Fibroblast of lung (primary cell): Measurements from ENCODE around the gene TBC1D22A. TPM values are rescaled to one million over a fixed set of nuclear protein-coding genes. Genes with fewer than 3 reads are reported as not detected.

Source experiments
- DNase-seq, 2 donors: peaks; one replicate each; pipeline versions ENCODE4 v3.0.0 to v3.0.0-alpha.2; 2010; ENCODE audit warnings: low read depth in 2 of 2
- H2AFZ ChIP-seq: 2 replicates; pipeline ENCODE4 v1.5.1; 2012; ENCODE audit warnings: low read length, control low read depth, inconsistent platforms
- H3K27ac ChIP-seq: 2 replicates; pipeline ENCODE4 v1.5.1; 2011; ENCODE audit warnings: low read length, control low read depth; ENCODE audit not compliant: insufficient read depth
- H3K27me3 ChIP-seq: 2 replicates; pipeline ENCODE4 v1.5.1; 2011; ENCODE audit warnings: mild to moderate bottlenecking, low read length; ENCODE audit not compliant: control insufficient read depth, insufficient read depth
- H3K36me3 ChIP-seq: 2 replicates; pipeline ENCODE4 v1.5.1; 2011; ENCODE audit warnings: low read length; ENCODE audit not compliant: control insufficient read depth, insufficient read depth
- H3K4me1 ChIP-seq: 2 replicates; pipeline ENCODE4 v1.5.1; 2011; ENCODE audit warnings: low read length; ENCODE audit not compliant: control insufficient read depth, insufficient read depth; ENCODE audit errors: extremely low read depth
- H3K4me2 ChIP-seq: 2 replicates; pipeline ENCODE4 v1.5.1; 2011; ENCODE audit warnings: low read length, control low read depth; ENCODE audit not compliant: insufficient read depth; ENCODE audit errors: extremely low read depth
- H3K4me3 ChIP-seq, 4 experiments: fragments of 200-600 bp in 1 of 4; sonication (generic) in 1 of 4; replicated peaks in 1 of 4; 2 replicates each; pipeline ENCODE4 v1.5.1; 2011 to 2016; ENCODE audit warnings: low read length in 4 of 4, low read depth in 3 of 4, mild to moderate bottlenecking in 3 of 4, control low read depth in 2 of 4, inconsistent platforms in 1 of 4, mixed read lengths in 1 of 4; ENCODE audit not compliant: insufficient read depth in 1 of 4; ENCODE audit errors: control extremely low read depth in 1 of 4
- H3K79me2 ChIP-seq: 2 replicates; pipeline ENCODE4 v1.5.1; 2012; ENCODE audit warnings: mild to moderate bottlenecking, low read length, inconsistent platforms; ENCODE audit not compliant: control insufficient read depth, insufficient read depth
- H3K9ac ChIP-seq: 2 replicates; pipeline ENCODE4 v1.5.1; 2011; ENCODE audit warnings: mild to moderate bottlenecking, low read length, control low read depth; ENCODE audit not compliant: insufficient read depth
- H3K9me3 ChIP-seq: 2 replicates; pipeline ENCODE4 v1.5.1; 2012; ENCODE audit warnings: low read depth, low read length; ENCODE audit not compliant: control insufficient read depth, insufficient read depth
- H4K20me1 ChIP-seq: 2 replicates; pipeline ENCODE4 v1.5.1; 2011; ENCODE audit warnings: low read length; ENCODE audit not compliant: control insufficient read depth, insufficient read depth; ENCODE audit errors: extremely low read depth
- EZH2 ChIP-seq: IDR thresholded peaks from 2 replicates; pipeline ENCODE4 v1.5.1; 2012; ENCODE audit warnings: low read length, control low read depth, mild to moderate bottlenecking; ENCODE audit errors: missing control alignments
- polyA plus RNA-seq, 2 donors: library from polyadenylated mRNA; depleted of rRNA in 1 of 2; stranded (reverse) in 1 of 2; unstranded in 1 of 2; fragments of >200 nt; gene quantifications; 2 replicates each; pipeline ENCODE4 v1.2.1, GENCODE V29; 2011 to 2012; ENCODE audit warnings: missing spikeins in 1 of 2
- total RNA-seq: library from RNA; depleted of rRNA; stranded (reverse); fragments of >200 nt; gene quantifications from 2 replicates; pipeline ENCODE4 v1.2.1, GENCODE V29; 2014
- TF ChIP-seq, protein P1 (sequence below), 2 donors: IDR thresholded peaks in 1 of 2; conservative IDR thresholded peaks in 1 of 2; 1 replicate in 1 of 2; 2 replicates in 1 of 2; pipeline ENCODE4 v1.5.1; 2011 to 2012; ENCODE audit warnings: low read length in 2 of 2, control low read depth in 1 of 2, inconsistent platforms in 1 of 2, low read depth in 1 of 2, mild to moderate bottlenecking in 1 of 2

Gene TBC1D22A
- total and polyA plus RNA-seq, 2 donors (not counting 1 experiment from before 2014, with no cell fraction given) = 11.6 to 17.6 TPM

DNA sequence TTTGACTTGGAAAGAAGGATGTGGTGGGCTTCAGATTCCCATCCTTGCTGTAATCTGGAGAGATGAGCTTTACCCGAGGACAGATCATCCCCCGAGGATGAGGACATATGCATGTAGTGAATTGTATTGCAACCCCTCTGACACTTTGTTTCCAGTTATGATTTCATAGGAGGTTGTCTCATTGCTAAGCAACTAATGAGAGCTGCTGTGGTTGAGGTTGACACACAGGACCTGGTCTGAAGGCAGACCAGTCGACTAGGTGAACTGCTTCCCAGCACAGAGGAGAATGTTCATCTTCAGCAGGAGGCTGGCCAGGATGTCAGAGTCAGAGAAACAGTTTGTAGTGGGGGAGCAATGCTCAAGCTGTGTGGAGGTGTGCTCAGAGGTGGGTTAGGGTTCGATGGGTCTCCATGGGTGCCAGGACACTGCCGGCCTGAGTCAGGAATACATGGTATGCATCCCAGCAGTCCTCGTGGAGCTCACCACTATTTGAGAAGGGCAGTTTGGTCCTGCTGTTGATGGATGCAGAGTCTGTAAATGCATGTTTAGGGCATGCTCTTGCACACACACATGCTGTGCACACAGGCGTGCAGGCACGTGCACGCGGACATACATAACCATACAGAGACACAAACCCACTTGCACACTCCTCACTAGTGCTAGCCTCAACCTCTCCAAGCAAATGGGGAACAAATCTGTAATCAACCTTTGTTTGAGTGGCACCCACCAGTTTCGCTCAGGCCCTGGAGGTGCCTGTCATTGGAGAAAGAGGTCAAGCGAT, 153.7 kb downstream of the TBC1D22A start:
- no peaks in the 10 kb centered on the region for H4K20me1 ChIP-seq
- no peak overlapping the region for H3K27ac ChIP-seq
- no peak for DNase-seq
- no peak overlapping the region for H3K4me3 ChIP-seq
- H2AFZ ChIP-seq = no peak overlapping the region
- no peak for TF ChIP-seq EZH2
- TF ChIP-seq, protein P1, sequence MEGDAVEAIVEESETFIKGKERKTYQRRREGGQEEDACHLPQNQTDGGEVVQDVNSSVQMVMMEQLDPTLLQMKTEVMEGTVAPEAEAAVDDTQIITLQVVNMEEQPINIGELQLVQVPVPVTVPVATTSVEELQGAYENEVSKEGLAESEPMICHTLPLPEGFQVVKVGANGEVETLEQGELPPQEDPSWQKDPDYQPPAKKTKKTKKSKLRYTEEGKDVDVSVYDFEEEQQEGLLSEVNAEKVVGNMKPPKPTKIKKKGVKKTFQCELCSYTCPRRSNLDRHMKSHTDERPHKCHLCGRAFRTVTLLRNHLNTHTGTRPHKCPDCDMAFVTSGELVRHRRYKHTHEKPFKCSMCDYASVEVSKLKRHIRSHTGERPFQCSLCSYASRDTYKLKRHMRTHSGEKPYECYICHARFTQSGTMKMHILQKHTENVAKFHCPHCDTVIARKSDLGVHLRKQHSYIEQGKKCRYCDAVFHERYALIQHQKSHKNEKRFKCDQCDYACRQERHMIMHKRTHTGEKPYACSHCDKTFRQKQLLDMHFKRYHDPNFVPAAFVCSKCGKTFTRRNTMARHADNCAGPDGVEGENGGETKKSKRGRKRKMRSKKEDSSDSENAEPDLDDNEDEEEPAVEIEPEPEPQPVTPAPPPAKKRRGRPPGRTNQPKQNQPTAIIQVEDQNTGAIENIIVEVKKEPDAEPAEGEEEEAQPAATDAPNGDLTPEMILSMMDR (conservative IDR thresholded peaks at IDR 0.05 in 1 of 2, IDR thresholded peaks at IDR 0.05 in 1 of 2; ENCODE audit: low read depth in 1 of 2, low read length in 2 of 2) = no peak
- no peak overlapping the region for H3K4me2 ChIP-seq
- peaks cover 2% of the 10 kb centered on the region for H3K36me3 ChIP-seq
- no peaks in the 10 kb centered on the region for H3K4me1 ChIP-seq
- no peaks in the 10 kb centered on the region for H3K9me3 ChIP-seq
- no peaks in the 10 kb centered on the region for H3K79me2 ChIP-seq
- no peak overlapping the region for H3K9ac ChIP-seq
- H3K27me3 ChIP-seq = no peaks in the 10 kb centered on the region

DNA sequence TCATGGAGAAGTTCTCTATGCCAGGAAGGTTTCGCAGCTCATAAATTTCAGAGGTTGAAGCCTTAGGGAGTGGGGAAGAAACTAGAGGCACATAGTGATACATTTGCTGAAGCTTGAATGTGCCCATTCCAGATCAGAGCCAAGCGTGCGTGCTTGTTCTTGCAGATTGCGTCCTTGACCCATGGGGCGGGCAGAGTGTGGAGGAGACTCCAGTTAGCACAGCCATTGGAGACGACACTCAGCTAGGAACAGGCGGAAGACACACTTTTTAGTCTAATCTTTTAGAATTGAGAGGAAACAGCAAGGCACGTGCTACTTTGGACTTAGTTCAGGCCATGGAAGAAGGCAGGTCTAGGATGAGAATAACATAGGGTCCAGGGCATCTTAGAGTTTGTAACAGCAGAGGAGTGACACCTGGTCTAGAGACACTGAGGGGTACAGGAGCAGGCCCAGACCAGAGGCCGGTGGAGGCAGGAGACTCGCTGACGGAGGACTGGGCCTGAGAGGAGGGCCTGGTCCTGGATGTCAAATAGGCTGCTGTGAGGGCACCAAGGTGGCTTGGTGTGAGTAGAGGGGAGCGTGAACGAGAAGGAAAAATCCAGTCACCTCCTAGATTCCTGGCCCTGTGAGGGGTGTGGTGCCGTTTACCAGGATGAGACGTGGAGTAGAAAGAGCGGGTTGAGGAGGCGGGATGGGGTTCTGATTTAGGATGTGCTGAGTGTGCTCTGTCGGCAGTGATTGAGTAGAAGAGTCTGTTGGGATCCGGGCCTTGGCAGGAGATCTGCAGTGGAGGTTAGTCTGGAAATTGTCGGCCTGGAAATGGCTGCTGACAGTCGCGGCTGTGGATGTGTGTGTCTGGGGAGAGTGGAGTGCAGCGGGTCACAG, 154.7 kb downstream of the TBC1D22A start:
- TF ChIP-seq, protein P1 (conservative IDR thresholded peaks at IDR 0.05 in 1 of 2, IDR thresholded peaks at IDR 0.05 in 1 of 2; ENCODE audit: low read depth in 1 of 2, low read length in 2 of 2) = no peak
- no peak for TF ChIP-seq EZH2
- Histone ChIP-seq H3K27ac (no peak overlapping the region), H3K9ac (no peak overlapping the region), H3K4me1 (no peaks in the 10 kb centered on the region), H2AFZ (no peak overlapping the region), H3K36me3 (peaks cover 2% of the 10 kb centered on the region), H3K27me3 (no peaks in the 10 kb centered on the region), H3K4me2 (no peak overlapping the region), H4K20me1 (no peaks in the 10 kb centered on the region), H3K79me2 (no peaks in the 10 kb centered on the region), H3K9me3 (no peaks in the 10 kb centered on the region), H3K4me3 (no peak overlapping the region)
- no peak for DNase-seq

DNA sequence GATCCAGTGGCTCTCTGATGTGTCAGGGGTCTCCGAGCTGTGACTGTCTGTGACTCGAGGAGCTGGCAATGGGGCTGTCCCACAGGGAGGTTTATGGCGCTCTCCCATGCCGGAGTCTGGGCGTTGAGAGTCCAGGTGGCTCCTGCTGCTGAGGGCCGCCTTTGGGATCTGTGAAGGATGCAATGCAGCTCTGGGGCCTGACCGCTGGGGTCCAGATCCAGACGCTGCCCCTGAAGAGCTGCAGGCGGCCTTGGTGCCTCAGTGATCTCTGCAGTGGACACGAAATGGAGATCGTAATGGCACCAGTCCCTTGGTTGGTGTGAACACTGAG, 155.3 kb downstream of the TBC1D22A start:
- no peak overlapping the region for H2AFZ ChIP-seq
- no peaks in the 10 kb centered on the region for H3K4me1 ChIP-seq
- TF ChIP-seq EZH2 = no peak
- TF ChIP-seq, protein P1 (conservative IDR thresholded peaks at IDR 0.05 in 1 of 2, IDR thresholded peaks at IDR 0.05 in 1 of 2; ENCODE audit: low read depth in 1 of 2, low read length in 2 of 2) = no peak
- no peak for DNase-seq
- H3K36me3 ChIP-seq = peaks cover 2% of the 10 kb centered on the region
- H3K4me2 ChIP-seq = no peak overlapping the region
- no peak overlapping the region for H3K9ac ChIP-seq
- H3K27ac ChIP-seq = no peak overlapping the region
- no peaks in the 10 kb centered on the region for H3K27me3 ChIP-seq
- H3K79me2 ChIP-seq = no peaks in the 10 kb centered on the region
- H4K20me1 ChIP-seq = no peaks in the 10 kb centered on the region
- no peak overlapping the region for H3K4me3 ChIP-seq
- no peaks in the 10 kb centered on the region for H3K9me3 ChIP-seq
